B cell (primary cell): ENCODE results near the gene SLC37A4. TPM values are rescaled to one million over a fixed set of nuclear protein-coding genes. Genes with fewer than 3 reads are reported as not detected.
"Not testable (repeated sequence)": the region's sequence is repeated elsewhere in the genome, so short reads cannot be mapped to it uniquely, and the experiment has no call there.

Source experiments
- ATAC-seq: fragments of 200-7000 bp; cut with Tn5 transposase; one replicate; pipeline ENCODE4 v1.10.0; 2021; ENCODE audit warnings: low read depth, mild to moderate bottlenecking, moderate number of reproducible peaks, moderate library complexity
- CTCF ChIA-PET: fragments of 350-600 bp; sonication (Branson Sonifier 250); formaldehyde crosslinking; loops from one replicate; lab custom pipeline; 2021; ENCODE audit warnings: antibody characterized with exemption, inconsistent platforms; lab: Charles Lee
- POLR2A ChIA-PET: fragments of 350-600 bp; sonication (Branson Sonifier 250); formaldehyde crosslinking; loops from one replicate; lab custom pipeline; 2021; ENCODE audit warnings: antibody characterized with exemption; lab: Charles Lee
- DNase-seq: peaks from one replicate; pipeline ENCODE4 v3.0.0; 2013
- H2AFZ ChIP-seq: 2 replicates; pipeline ENCODE4 v1.6.1; 2012; ENCODE audit warnings: mild to moderate bottlenecking, low read depth, low read length; ENCODE audit not compliant: insufficient read depth, poor library complexity, severe bottlenecking
- H3K27ac ChIP-seq, 2 donors: 1 replicate in 1 of 2; 2 replicates in 1 of 2; pipeline ENCODE4 v1.5.1; 2012 to 2013; ENCODE audit warnings: low read length in 2 of 2, mild to moderate bottlenecking in 2 of 2, moderate library complexity in 1 of 2
- H3K27me3 ChIP-seq, 4 experiments: fragments of 200-600 bp in 1 of 4; sonication (generic) in 1 of 4; replicated peaks in 1 of 4; 1 replicate in 2 of 4; 2 replicates in 2 of 4; pipeline versions ENCODE4 v1.6.1 to v1.7.0; 2013 to 2016; ENCODE audit warnings: low read length in 3 of 4, mild to moderate bottlenecking in 2 of 4, mixed read lengths in 1 of 4, moderate library complexity in 1 of 4; ENCODE audit not compliant: insufficient read depth in 4 of 4, control insufficient read depth in 3 of 4; ENCODE audit errors: control extremely low read depth in 1 of 4
- H3K36me3 ChIP-seq, 2 experiments: replicated peaks in 1 of 2; 1 replicate in 1 of 2; 2 replicates in 1 of 2; pipeline versions ENCODE4 v1.6.1 to v1.7.1; 2013; ENCODE audit warnings: low read length in 1 of 2; ENCODE audit not compliant: insufficient read depth in 2 of 2, control insufficient read depth in 1 of 2; ENCODE audit errors: control extremely low read depth in 1 of 2, extremely low read depth in 1 of 2
- H3K4me1 ChIP-seq, 2 donors: fragments of 200-600 bp in 1 of 2; sonication (generic) in 1 of 2; 1 replicate in 1 of 2; 2 replicates in 1 of 2; pipeline versions ENCODE4 v1.5.1 to v1.6.1; 2013 to 2017; ENCODE audit warnings: low read length in 2 of 2; ENCODE audit not compliant: control insufficient read depth in 2 of 2, insufficient read depth in 2 of 2
- H3K4me2 ChIP-seq: replicated peaks from 2 replicates; pipeline ENCODE3; 2012; ENCODE audit warnings: mild to moderate bottlenecking, low read depth, low read length; ENCODE audit not compliant: poor library complexity, severe bottlenecking
- H3K4me3 ChIP-seq, 5 experiments: fragments of 200-600 bp in 1 of 5; sonication (generic) in 1 of 5; 1 replicate in 3 of 5; 2 replicates in 2 of 5; pipeline versions ENCODE4 v1.5.1 to v1.7.0; 2011 to 2016; ENCODE audit warnings: low read length in 4 of 5, mild to moderate bottlenecking in 4 of 5, low read depth in 2 of 5, control low read depth in 1 of 5, moderate library complexity in 1 of 5; ENCODE audit not compliant: insufficient read depth in 1 of 5; ENCODE audit errors: control extremely low read depth in 1 of 5, extremely low read depth in 1 of 5
- H3K79me2 ChIP-seq: fragments of 200-600 bp; sonication (generic); one replicate; pipeline ENCODE4 v1.6.0; 2016; ENCODE audit warnings: low read length; ENCODE audit not compliant: control insufficient read depth, insufficient read depth
- H3K9ac ChIP-seq: fragments of 200-600 bp; sonication (generic); 2 replicates; pipeline ENCODE4 v1.6.1; 2017; ENCODE audit warnings: mild to moderate bottlenecking, low read length, moderate library complexity
- H3K9me3 ChIP-seq, 3 donors: one replicate each; pipeline versions ENCODE4 v1.6.1 to v1.7.1; 2013; ENCODE audit warnings: low read length in 2 of 3; ENCODE audit not compliant: control insufficient read depth in 2 of 3, insufficient read depth in 1 of 3; ENCODE audit errors: control extremely low read depth in 1 of 3
- H4K20me1 ChIP-seq: 2 replicates; pipeline ENCODE4 v1.6.0; 2012; ENCODE audit warnings: mild to moderate bottlenecking, low read length; ENCODE audit not compliant: insufficient read depth, control insufficient read depth, poor library complexity, severe bottlenecking
- H3K27ac Mint-ChIP-seq: one replicate; pipeline ENCODE4 v1.8.0; 2021; ENCODE audit warnings: mixed read lengths
- H3K27me3 Mint-ChIP-seq: one replicate; pipeline ENCODE4 v1.8.0; 2021; ENCODE audit warnings: mixed read lengths
- H3K4me1 Mint-ChIP-seq: one replicate; pipeline ENCODE4 v1.8.0; 2021; ENCODE audit warnings: mixed read lengths
- H3K4me3 Mint-ChIP-seq: one replicate; pipeline ENCODE4 v1.8.0; 2021; ENCODE audit warnings: mixed read lengths
- H3K9me3 Mint-ChIP-seq: one replicate; pipeline ENCODE4 v1.8.0; 2022; ENCODE audit warnings: mixed read lengths; ENCODE audit not compliant: insufficient read depth
- EZH2 ChIP-seq: IDR thresholded peaks from 2 replicates; pipeline ENCODE4 v1.6.1; 2012; ENCODE audit warnings: borderline replicate concordance, low read depth, mild to moderate bottlenecking, moderate library complexity, low read length; ENCODE audit not compliant: insufficient read depth, poor library complexity, severe bottlenecking
- WGBS: methylation state at CpG from one replicate; pipeline ENCODE4 v1.1.5; 2013; ENCODE audit warnings: missing lambda C conversion rate; ENCODE audit not compliant: insufficient coverage; 5-methylcytosine and 5-hydroxymethylcytosine counted together
- intact Hi-C: fragments of 100-400 bp; cut with micrococcal nuclease; formaldehyde crosslinking; loops from one replicate; pipeline ENCODE4 v1.10.0; 2022
- polyA plus RNA-seq: library from polyadenylated mRNA; depleted of rRNA; stranded (reverse); fragments of >200 nt; gene quantifications from 2 replicates; pipeline ENCODE4 v1.2.3, GENCODE V29; 2012
- total RNA-seq, 2 donors: library from RNA; stranded (reverse); fragments of 120-200 nt in 1 of 2; gene quantifications; 1 replicate in 1 of 2; 2 replicates in 1 of 2; pipeline versions ENCODE4 v1.2.3 to v1.2.4, GENCODE V29; 2013 to 2022
- TF ChIP-seq, protein P1 (sequence below): fragments of 200-600 bp; IDR thresholded peaks from one replicate; pipeline ENCODE4 v1.8.0; 2022; ENCODE audit warnings: antibody characterized with exemption, mild to moderate bottlenecking

The SLC37A4 gene
- total and polyA plus RNA-seq, 2 donors (not counting 1 experiment from before 2014, with no cell fraction given), result 14.3 to 26.3 TPM

DNA sequence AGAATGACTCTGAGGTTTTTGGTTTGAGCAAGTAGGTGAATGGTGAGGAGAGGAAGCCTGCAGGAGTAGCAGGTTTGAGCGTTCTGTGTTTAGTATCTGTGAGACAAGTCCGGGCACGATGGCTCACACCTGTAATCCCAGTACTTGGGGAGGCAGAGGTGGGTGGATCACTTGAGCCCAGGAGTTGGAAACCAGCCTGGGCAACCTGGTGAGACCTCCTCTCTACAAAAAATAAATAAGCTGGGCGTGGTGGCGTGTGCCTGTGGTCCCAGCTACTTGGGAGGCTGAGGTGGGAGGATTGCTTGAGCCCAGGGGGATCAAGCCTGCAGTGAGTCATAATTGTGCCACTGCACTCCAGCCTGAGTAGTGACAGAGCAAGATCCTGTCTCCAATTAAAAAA, 42.4 kb downstream of the SLC37A4 start:
- H3K4me3 ChIP-seq, result no peak overlapping the region
- no peaks in the 10 kb centered on the region for H3K27me3 ChIP-seq
- H4K20me1 ChIP-seq, result no peaks in the 10 kb centered on the region
- H3K27ac Mint-ChIP-seq, result no peak overlapping the region
- no peak overlapping the region for H3K9ac ChIP-seq
- H2AFZ ChIP-seq, result no peak overlapping the region
- no peaks in the 10 kb centered on the region for H3K36me3 ChIP-seq
- H3K27me3 Mint-ChIP-seq, result no peaks in the 10 kb centered on the region
- ChIA-PET CTCF (interaction anchor here (0.7 kb wide), 1 partner anchor 328 kb away, joined by 3 read pairs; no protein-coding TSS in a partner anchor), POLR2A (no interaction called here)
- ATAC-seq (no peak), DNase-seq (no peak)
- no peaks in the 10 kb centered on the region for H3K4me1 Mint-ChIP-seq
- TF ChIP-seq, protein P1, sequence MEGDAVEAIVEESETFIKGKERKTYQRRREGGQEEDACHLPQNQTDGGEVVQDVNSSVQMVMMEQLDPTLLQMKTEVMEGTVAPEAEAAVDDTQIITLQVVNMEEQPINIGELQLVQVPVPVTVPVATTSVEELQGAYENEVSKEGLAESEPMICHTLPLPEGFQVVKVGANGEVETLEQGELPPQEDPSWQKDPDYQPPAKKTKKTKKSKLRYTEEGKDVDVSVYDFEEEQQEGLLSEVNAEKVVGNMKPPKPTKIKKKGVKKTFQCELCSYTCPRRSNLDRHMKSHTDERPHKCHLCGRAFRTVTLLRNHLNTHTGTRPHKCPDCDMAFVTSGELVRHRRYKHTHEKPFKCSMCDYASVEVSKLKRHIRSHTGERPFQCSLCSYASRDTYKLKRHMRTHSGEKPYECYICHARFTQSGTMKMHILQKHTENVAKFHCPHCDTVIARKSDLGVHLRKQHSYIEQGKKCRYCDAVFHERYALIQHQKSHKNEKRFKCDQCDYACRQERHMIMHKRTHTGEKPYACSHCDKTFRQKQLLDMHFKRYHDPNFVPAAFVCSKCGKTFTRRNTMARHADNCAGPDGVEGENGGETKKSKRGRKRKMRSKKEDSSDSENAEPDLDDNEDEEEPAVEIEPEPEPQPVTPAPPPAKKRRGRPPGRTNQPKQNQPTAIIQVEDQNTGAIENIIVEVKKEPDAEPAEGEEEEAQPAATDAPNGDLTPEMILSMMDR, result no peak
- no peak for TF ChIP-seq EZH2
- WGBS, result 100% methylated on average over 5 of the region's 5 CpGs
- H3K79me2 ChIP-seq, result peaks cover 4% of the 10 kb centered on the region
- H3K27ac ChIP-seq, result no peak overlapping the region
- no peaks in the 10 kb centered on the region for H3K4me1 ChIP-seq
- H3K9me3 ChIP-seq, result no peaks in the 10 kb centered on the region
- intact Hi-C loops, result no loop called here
- no peaks in the 10 kb centered on the region for H3K9me3 Mint-ChIP-seq
- H3K4me3 Mint-ChIP-seq, result no peak overlapping the region
- H3K4me2 ChIP-seq, result no peak overlapping the region

DNA sequence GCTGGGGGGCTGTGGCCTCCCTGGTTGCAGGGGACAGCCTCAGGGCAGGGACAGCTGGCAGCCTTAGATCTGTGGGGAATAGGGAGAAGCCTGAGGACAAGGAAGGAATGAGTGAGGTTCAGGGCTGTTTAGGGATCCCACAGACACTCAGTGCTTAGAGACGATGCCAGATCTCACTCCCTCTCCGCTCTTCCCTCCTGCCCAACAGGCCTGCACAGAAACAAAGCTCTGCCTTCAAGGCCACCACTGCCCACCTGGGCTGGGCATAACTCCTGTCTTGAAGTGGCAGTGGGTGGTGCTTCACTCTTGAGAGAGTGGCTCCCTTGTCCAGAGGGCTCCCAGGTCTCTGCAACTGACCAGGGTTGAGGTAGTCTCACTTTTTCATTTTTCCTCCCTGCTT, 45.9 kb downstream of the SLC37A4 start:
- CTCF ChIA-PET, result interaction anchor here (0.6 kb wide), 1 partner anchor 84 kb away, joined by 5 read pairs; no protein-coding TSS in a partner anchor
- POLR2A ChIA-PET, result interaction anchor here (0.6 kb wide), 2 partner anchors 8 to 191 kb away, joined by 3 to 5 read pairs; no protein-coding TSS in a partner anchor
- no peak overlapping the region for H3K9ac ChIP-seq
- H3K4me3 Mint-ChIP-seq, result no peak overlapping the region
- no peak overlapping the region for H3K4me3 ChIP-seq
- ATAC-seq (no peak), DNase-seq (no peak)
- H3K27ac Mint-ChIP-seq, result no peak overlapping the region
- H3K79me2 ChIP-seq, result no peaks in the 10 kb centered on the region
- H3K4me1 ChIP-seq, result no peaks in the 10 kb centered on the region
- no peak for TF ChIP-seq EZH2
- TF ChIP-seq, protein P1, result no peak
- H3K9me3 Mint-ChIP-seq, result no peaks in the 10 kb centered on the region
- no peaks in the 10 kb centered on the region for H4K20me1 ChIP-seq
- H2AFZ ChIP-seq, result no peak overlapping the region
- H3K4me1 Mint-ChIP-seq, result no peaks in the 10 kb centered on the region
- 100% methylated on average over 2 of the region's 2 CpGs for WGBS
- no peaks in the 10 kb centered on the region for H3K36me3 ChIP-seq
- H3K27ac ChIP-seq, result no peak overlapping the region
- H3K27me3 ChIP-seq, result peaks cover 0 to 4% (median 0%) of the 10 kb centered on the region in 4 experiments
- H3K4me2 ChIP-seq, result no peak overlapping the region
- H3K9me3 ChIP-seq, result no peaks in the 10 kb centered on the region
- intact Hi-C loops, result no loop called here
- peaks cover 4% of the 10 kb centered on the region for H3K27me3 Mint-ChIP-seq

DNA sequence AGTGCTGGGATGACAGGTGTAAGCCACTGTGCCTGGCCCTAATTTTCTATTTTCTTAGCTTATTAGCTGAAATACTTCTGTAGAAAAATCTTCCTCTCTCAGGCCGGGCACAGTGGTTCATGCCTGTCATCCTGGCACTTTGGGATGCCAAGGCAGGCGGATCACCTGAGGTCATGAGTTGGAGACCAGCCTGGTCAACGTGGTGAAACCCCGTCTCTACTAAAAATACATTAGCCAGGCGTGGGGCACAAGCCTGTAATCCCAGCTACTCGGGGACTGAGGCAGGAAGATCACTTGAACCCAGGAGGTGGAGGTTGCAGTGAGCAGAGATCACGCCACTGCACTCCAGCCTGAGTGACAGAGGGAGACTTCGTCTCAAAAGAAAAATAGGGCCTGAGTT, 46.3 kb downstream of the SLC37A4 start:
- H3K27ac Mint-ChIP-seq, H3K4me1 ChIP-seq, ATAC-seq, DNase-seq, H3K4me1 Mint-ChIP-seq, H3K4me3 ChIP-seq, H3K9ac ChIP-seq, H3K4me3 Mint-ChIP-seq, H3K27me3 ChIP-seq, intact Hi-C loops, H3K4me2 ChIP-seq, H3K36me3 ChIP-seq, H2AFZ ChIP-seq, H4K20me1 ChIP-seq, H3K9me3 ChIP-seq, H3K27me3 Mint-ChIP-seq, H3K9me3 Mint-ChIP-seq, H3K27ac ChIP-seq, H3K79me2 ChIP-seq: not testable (repeated sequence)
- WGBS, result 88% methylated on average over 8 of the region's 8 CpGs
- CTCF ChIA-PET, result interaction anchor here (0.6 kb wide), 1 partner anchor 84 kb away, joined by 5 read pairs; no protein-coding TSS in a partner anchor
- POLR2A ChIA-PET, result interaction anchor here (0.7 kb wide), 1 partner anchor 48 kb away, joined by 3 read pairs; no protein-coding TSS in a partner anchor
